OCI-LY1 (cell line): ENCODE data around the gene QKI.

Experiments used
- H2AFZ ChIP-seq: fragments of 200-600 bp; sonication (generic), shearing (Covaris generic); 2 replicates; pipeline ENCODE4 v1.6.0; 2014; ENCODE audit warnings: antibody characterized with exemption, mild to moderate bottlenecking, low read length
- H3F3A ChIP-seq: fragments of 200-600 bp; sonication (generic), shearing (Covaris generic); 2 replicates; pipeline ENCODE4 v1.6.0; 2014; ENCODE audit warnings: mild to moderate bottlenecking, antibody characterized with exemption, low read length, moderate library complexity; ENCODE audit not compliant: insufficient read depth
- H3K27ac ChIP-seq: fragments of 200-600 bp; sonication (generic); 2 replicates; pipeline ENCODE4 v1.5.1; 2014; ENCODE audit warnings: low read length, mixed run types, mild to moderate bottlenecking, low read depth; ENCODE audit not compliant: poor library complexity, severe bottlenecking
- H3K27me3 ChIP-seq: fragments of 200-600 bp; sonication (generic); 2 replicates; pipeline ENCODE4 v1.6.0; 2014; ENCODE audit warnings: antibody characterized with exemption, mild to moderate bottlenecking, low read length, moderate library complexity; ENCODE audit not compliant: insufficient read depth
- H3K36me3 ChIP-seq: fragments of 200-600 bp; sonication (generic); 2 replicates; pipeline ENCODE4 v1.6.1; 2014; ENCODE audit warnings: mild to moderate bottlenecking, antibody characterized with exemption, low read length, moderate library complexity, mixed read lengths; ENCODE audit not compliant: insufficient read depth
- H3K4me1 ChIP-seq: fragments of 200-600 bp; sonication (generic); 2 replicates; pipeline ENCODE4 v1.5.1; 2014; ENCODE audit warnings: mild to moderate bottlenecking, low read length, moderate library complexity; ENCODE audit not compliant: insufficient read depth, severe bottlenecking
- H3K4me2 ChIP-seq: fragments of 200-600 bp; sonication (generic), shearing (Covaris generic); 2 replicates; pipeline ENCODE4 v1.6.1; 2014; ENCODE audit warnings: low read length
- H3K4me3 ChIP-seq: fragments of 200-600 bp; sonication (generic); 2 replicates; pipeline ENCODE4 v1.5.1; 2014; ENCODE audit warnings: low read length, low read depth, mild to moderate bottlenecking, mixed read lengths; ENCODE audit not compliant: poor library complexity, severe bottlenecking
- H3K79me2 ChIP-seq: fragments of 200-600 bp; shearing (Covaris generic); 2 replicates; pipeline ENCODE4 v1.6.1; 2016; ENCODE audit warnings: mixed run types, low read length, mixed read lengths; ENCODE audit not compliant: insufficient read depth
- H3K9ac ChIP-seq: fragments of 200-600 bp; sonication (generic), shearing (Covaris generic); 2 replicates; pipeline ENCODE4 v1.6.1; 2014; ENCODE audit warnings: mild to moderate bottlenecking, low read length, mixed read lengths
- H3K9me2 ChIP-seq: fragments of 200-600 bp; sonication (generic), shearing (Covaris generic); 2 replicates; pipeline ENCODE4 v1.6.1; 2014; ENCODE audit warnings: low read depth, mild to moderate bottlenecking, low read length, mixed read lengths
- H3K9me3 ChIP-seq: fragments of 200-600 bp; shearing (Covaris generic); 2 replicates; pipeline ENCODE4 v1.6.1; 2014; ENCODE audit warnings: low read length, mixed read lengths
- H4K20me1 ChIP-seq: fragments of 200-600 bp; sonication (generic), shearing (Covaris generic); 2 replicates; pipeline ENCODE4 v1.6.0; 2016; ENCODE audit warnings: mild to moderate bottlenecking, low read length; ENCODE audit not compliant: insufficient read depth
- CTCF ChIP-seq: fragments of 200-600 bp; sonication (generic), shearing (Covaris generic); IDR thresholded peaks from 2 replicates; pipeline ENCODE4 v1.5.1; 2017; ENCODE audit warnings: mild to moderate bottlenecking, antibody characterized with exemption, low read length, moderate library complexity, mixed read lengths
- EZH2 ChIP-seq: fragments of 200-600 bp; sonication (generic), shearing (Covaris generic); IDR thresholded peaks from 2 replicates; pipeline ENCODE4 v1.8.0; 2017; ENCODE audit warnings: borderline replicate concordance, mixed run types, mild to moderate bottlenecking, antibody characterized with exemption, low read length, moderate library complexity, mixed read lengths

QKI gene

GRCh38 chr6:163513570-163514166 lies 99.2 kb downstream of the QKI start:
- Histone ChIP-seq H3K4me1 (no peaks in the 10 kb centered on the region), H2AFZ (no peak overlapping the region), H3K9me3 (no peaks in the 10 kb centered on the region), H3F3A (no peaks in the 10 kb centered on the region), H3K4me3 (no peak overlapping the region), H3K4me2 (no peak overlapping the region), H3K79me2 (no peaks in the 10 kb centered on the region), H4K20me1 (no peaks in the 10 kb centered on the region), H3K36me3 (no peaks in the 10 kb centered on the region), H3K27me3 (no peaks in the 10 kb centered on the region), H3K9me2 (no peaks in the 10 kb centered on the region), H3K27ac (no peak overlapping the region), H3K9ac (no peak overlapping the region)
- no peak for TF ChIP-seq EZH2
- TF ChIP-seq CTCF = no peak

- H3K27me3 ChIP-seq = no peaks in the 10 kb centered on the region
- H3F3A ChIP-seq = no peaks in the 10 kb centered on the region
- no peaks in the 10 kb centered on the region for H3K36me3 ChIP-seq
- TF ChIP-seq EZH2 = no peak
- no peak for TF ChIP-seq CTCF
- no peaks in the 10 kb centered on the region for H3K9me3 ChIP-seq
- no peak overlapping the region for H3K4me2 ChIP-seq
- H3K4me1 ChIP-seq = no peaks in the 10 kb centered on the region
- no peaks in the 10 kb centered on the region for H3K9me2 ChIP-seq
- no peak overlapping the region for H3K4me3 ChIP-seq
- no peak overlapping the region for H2AFZ ChIP-seq
- no peak overlapping the region for H3K27ac ChIP-seq
- 0 out of 2 replicates have a peak, but pooled peaks cover 3% of the 10 kb centered on the region for H3K79me2 ChIP-seq
- no peak overlapping the region for H3K9ac ChIP-seq
- H4K20me1 ChIP-seq = no peaks in the 10 kb centered on the region
These were observed 102.4 kb downstream of the QKI start for GRCh38 chr6:163516908-163517307.

- Histone ChIP-seq H3K79me2 (0 out of 2 replicates have a peak, but pooled peaks cover 3% of the 10 kb centered on the region), H4K20me1 (no peaks in the 10 kb centered on the region), H3K4me3 (no peak overlapping the region), H3K4me2 (no peak overlapping the region), H3K27ac (no peak overlapping the region), H3K9me2 (no peaks in the 10 kb centered on the region), H3F3A (no peaks in the 10 kb centered on the region), H3K4me1 (no peaks in the 10 kb centered on the region), H3K9me3 (no peaks in the 10 kb centered on the region), H3K36me3 (no peaks in the 10 kb centered on the region), H2AFZ (no peak overlapping the region), H3K9ac (no peak overlapping the region), H3K27me3 (no peaks in the 10 kb centered on the region)
- no peak for TF ChIP-seq CTCF
- no peak for TF ChIP-seq EZH2
These were observed 106.4 kb downstream of the QKI start for GRCh38 chr6:163520956-163521355.
